ENCODE measurements around the gene DAP. TPM values are rescaled to one million over a fixed set of nuclear protein-coding genes. Genes with fewer than 3 reads are reported as not detected.

DAP gene
- total and polyA plus RNA-seq, 2 of the 4 experiments (the other 2 are of a cell fraction) = 49.6 to 189 TPM

DNA sequence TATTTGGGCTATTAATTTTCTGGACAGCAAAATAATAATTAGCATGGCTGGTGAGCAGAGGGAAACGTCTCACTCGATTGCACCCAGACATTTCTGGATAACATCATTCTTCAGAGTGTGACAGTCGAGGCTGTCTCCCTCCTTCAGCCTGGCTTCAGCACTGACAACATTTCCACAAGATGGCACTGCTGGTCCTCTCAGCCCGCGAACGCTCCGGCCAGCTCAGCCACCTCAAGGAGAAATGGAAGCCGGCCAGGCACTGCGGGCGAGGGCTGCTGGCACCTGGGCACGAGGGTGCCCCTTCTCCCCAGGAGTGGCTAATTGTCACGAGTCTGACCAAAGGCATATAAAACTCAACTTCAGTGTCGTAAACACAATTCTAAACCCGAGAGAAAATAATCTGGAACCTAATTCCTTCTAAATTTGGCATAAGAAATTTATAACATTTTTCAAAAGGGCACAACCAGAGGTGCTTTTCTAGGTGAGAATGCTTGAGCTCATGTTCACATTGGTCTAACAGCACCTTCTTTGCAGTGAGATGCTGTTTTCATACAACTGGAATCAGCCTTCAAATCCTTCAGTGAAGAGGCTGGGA is 65.9 kb downstream of the DAP start:
- no peak overlapping the region for H3K4me2 ChIP-seq (ENCODE audit: low read depth, low read length)
- POLR2A ChIA-PET (ENCODE audit: unreplicated experiment) = no interaction called here
- WGBS, 2 experiments (ENCODE audit: extremely low coverage in 2 of 2, insufficient read length in 1 of 2) = 6% methylated on average over 9 of the region's 14 CpGs; no CpG with 5 or more reads in 1 of the 2 experiments

More for the DNA sequence above, 65.9 kb downstream of the DAP start:
- DNase-seq (peak; percentile 69), ATAC-seq (ENCODE audit: low read depth) (peak; percentile 74)
- Histone ChIP-seq H4K5ac (ENCODE audit: low read depth, low read length) (no peak overlapping the region), H2AFZ (replicated peaks; ENCODE audit: low read length, poor library complexity) (peak overlapping the region; percentile 25), H3K9me1 (ENCODE audit: insufficient read depth, low read length) (peaks cover 28% of the 10 kb centered on the region), H2BK5ac (ENCODE audit: low read depth, low read length, poor library complexity, severe bottlenecking) (no peak overlapping the region), H2AK5ac (ENCODE audit: low read depth, low read length) (peak overlapping the region; percentile 53), H3K9ac (ENCODE audit: low read depth, low read length) (no peak overlapping the region), H3K56ac (ENCODE audit: extremely low read depth, insufficient read depth, low read length) (no peak overlapping the region), H2BK15ac (ENCODE audit: low read depth, low read length) (peak overlapping the region; percentile 22; the same call in 1 of the 3 replicates), H3K18ac (ENCODE audit: low read depth, low read length) (no peak overlapping the region), H4K91ac (ENCODE audit: insufficient read depth, low read depth, low read length) (no peak overlapping the region; the same call in 1 of the 2 replicates), H4K8ac (ENCODE audit: low read depth in 2 of 2, low read length in 2 of 2) (peak overlapping the region in 1 of 2 experiments; percentile 38; a peak in 1 of 4 replicates), H3K4me1 (ENCODE audit: control insufficient read depth, insufficient read depth, low read length) (peaks cover 26% of the 10 kb centered on the region), H2BK120ac (ENCODE audit: low read depth, low read length) (no peak overlapping the region), H2BK20ac (ENCODE audit: low read depth, low read length) (no peak overlapping the region), H3K23ac (ENCODE audit: low read depth, low read length) (peak overlapping the region; percentile 60), H3K9me3 (ENCODE audit: control insufficient read depth, insufficient read depth, low read length) (no peaks in the 10 kb centered on the region), H3K36me3 (ENCODE audit: control insufficient read depth, insufficient read depth, low read length) (peaks cover 6% of the 10 kb centered on the region), H4K20me1 (ENCODE audit: insufficient read depth, low read length) (peaks cover 16% of the 10 kb centered on the region; the same call in 1 of the 2 replicates), H3K4ac (ENCODE audit: low read depth, low read length) (peak overlapping the region; percentile 41), H3K27me3 (ENCODE audit: control insufficient read depth, insufficient read depth, low read length) (no peaks in the 10 kb centered on the region), H3K79me1 (ENCODE audit: low read depth in 1 of 2, low read length in 2 of 2) (peaks cover 49 to 91% of the 10 kb centered on the region in 2 experiments), H3K27ac (ENCODE audit: insufficient read depth, low read length) (no peak overlapping the region), H3K14ac (replicated peaks; ENCODE audit: low read depth, low read length) (peak overlapping the region; percentile 10; the same call in 1 of the 2 replicates), H2AK9ac (replicated peaks; ENCODE audit: low read depth, low read length, poor library complexity) (peak overlapping the region; percentile 18), H3K4me3 (ENCODE audit: insufficient read depth, low read depth, low read length) (no peak overlapping the region)
- in situ Hi-C loops (cut with MboI; ENCODE audit: low sequenced_read_pairs) = loop anchor here (10.0 kb wide), 1 partner anchor 490 kb away; no protein-coding TSS in a partner anchor
- peak; percentile 80 for TF ChIP-seq SMC3 (IDR thresholded peaks at IDR 0.05; ENCODE audit: low read depth, low read length)
- TF ChIP-seq FOS (IDR thresholded peaks at IDR 0.05; ENCODE audit: low read depth, low read length) = no peak
- TF ChIP-seq, protein P1, sequence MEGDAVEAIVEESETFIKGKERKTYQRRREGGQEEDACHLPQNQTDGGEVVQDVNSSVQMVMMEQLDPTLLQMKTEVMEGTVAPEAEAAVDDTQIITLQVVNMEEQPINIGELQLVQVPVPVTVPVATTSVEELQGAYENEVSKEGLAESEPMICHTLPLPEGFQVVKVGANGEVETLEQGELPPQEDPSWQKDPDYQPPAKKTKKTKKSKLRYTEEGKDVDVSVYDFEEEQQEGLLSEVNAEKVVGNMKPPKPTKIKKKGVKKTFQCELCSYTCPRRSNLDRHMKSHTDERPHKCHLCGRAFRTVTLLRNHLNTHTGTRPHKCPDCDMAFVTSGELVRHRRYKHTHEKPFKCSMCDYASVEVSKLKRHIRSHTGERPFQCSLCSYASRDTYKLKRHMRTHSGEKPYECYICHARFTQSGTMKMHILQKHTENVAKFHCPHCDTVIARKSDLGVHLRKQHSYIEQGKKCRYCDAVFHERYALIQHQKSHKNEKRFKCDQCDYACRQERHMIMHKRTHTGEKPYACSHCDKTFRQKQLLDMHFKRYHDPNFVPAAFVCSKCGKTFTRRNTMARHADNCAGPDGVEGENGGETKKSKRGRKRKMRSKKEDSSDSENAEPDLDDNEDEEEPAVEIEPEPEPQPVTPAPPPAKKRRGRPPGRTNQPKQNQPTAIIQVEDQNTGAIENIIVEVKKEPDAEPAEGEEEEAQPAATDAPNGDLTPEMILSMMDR (conservative IDR thresholded peaks at IDR 0.05; ENCODE audit: low read depth, low read length) = peak; percentile 85
- TF ChIP-seq RAD21 (IDR thresholded peaks at IDR 0.05; ENCODE audit: low read length) = peak; percentile 93
- no peak for TF ChIP-seq MAFK (IDR thresholded peaks at IDR 0.05; ENCODE audit: low read depth, low read length)
- TF ChIP-seq BHLHE40 (IDR thresholded peaks at IDR 0.05; ENCODE audit: low read depth, low read length) = 0 out of 2 replicates have a peak, but pooled peaks have one; percentile 3
- dilution Hi-C loops (cut with HindIII; ENCODE audit: low sequenced_read_pairs, unreplicated experiment) = no loop called here
- CTCF ChIA-PET = interaction anchor here (0.7 to 1.6 kb wide), 4 partner anchors 11 to 488 kb away, joined by 3 to 4 read pairs (median 3); no protein-coding TSS in a partner anchor
- intact Hi-C loops (cut with micrococcal nuclease) = loop anchor here (1.0 to 5.0 kb wide), 3 partner anchors 242 to 487 kb away; no protein-coding TSS in a partner anchor
- BruUV-seq (replicated peaks) = no TSS peak
